SU-DHL-6 (cell line): Measurements from ENCODE around the gene PATL2.

Experiments used
- H2AFZ ChIP-seq: fragments of 200-600 bp; sonication (generic); 2 replicates; pipeline ENCODE4 v1.6.1; 2014; ENCODE audit warnings: low read depth, mild to moderate bottlenecking, moderate library complexity, mixed read lengths, antibody characterized with exemption, low read length; ENCODE audit not compliant: severe bottlenecking
- H3F3A ChIP-seq: fragments of 200-600 bp; shearing (Covaris generic); 2 replicates; pipeline ENCODE4 v1.6.0; 2016; ENCODE audit warnings: antibody characterized with exemption, mild to moderate bottlenecking; ENCODE audit not compliant: insufficient read depth
- H3K27ac ChIP-seq: fragments of 200-600 bp; sonication (generic); 2 replicates; pipeline ENCODE4 v1.5.1; 2016; ENCODE audit warnings: low read depth, mild to moderate bottlenecking, low read length, moderate library complexity, mixed read lengths
- H3K27me3 ChIP-seq: fragments of 200-600 bp; sonication (generic), shearing (Covaris generic); 2 replicates; pipeline ENCODE4 v1.6.0; 2014; ENCODE audit warnings: mild to moderate bottlenecking, low read length
- H3K36me3 ChIP-seq: fragments of 200-600 bp; sonication (generic); 2 replicates; pipeline ENCODE4 v1.6.1; 2014; ENCODE audit warnings: mild to moderate bottlenecking, low read length, mixed read lengths
- H3K4me2 ChIP-seq: fragments of 300-600, 200-600 bp; shearing (Covaris generic), sonication (generic); 2 replicates; pipeline ENCODE4 v1.6.0; 2014; ENCODE audit warnings: low read length, low read depth, mild to moderate bottlenecking; ENCODE audit not compliant: poor library complexity, severe bottlenecking
- H3K4me3 ChIP-seq: fragments of 200-600 bp; sonication (generic); 2 replicates; pipeline ENCODE4 v1.5.1; 2014; ENCODE audit warnings: antibody characterized with exemption, low read length, mild to moderate bottlenecking, mixed read lengths; ENCODE audit not compliant: insufficient read depth, poor library complexity, severe bottlenecking
- H3K79me2 ChIP-seq: fragments of 200-600 bp; sonication (generic); 2 replicates; pipeline ENCODE4 v1.6.1; 2014; ENCODE audit warnings: mild to moderate bottlenecking, low read length, moderate library complexity; ENCODE audit not compliant: insufficient read depth
- H3K9ac ChIP-seq: fragments of 200-600 bp; sonication (generic); 2 replicates; pipeline ENCODE4 v1.7.0; 2014; ENCODE audit warnings: mild to moderate bottlenecking, low read length
- H3K9me2 ChIP-seq: fragments of 200-600 bp; sonication (generic); replicated peaks from 2 replicates; pipeline ENCODE4 v1.6.1; 2014; ENCODE audit warnings: low read length; ENCODE audit not compliant: insufficient read depth
- H3K9me3 ChIP-seq: fragments of 200-600 bp; sonication (generic); 2 replicates; pipeline ENCODE4 v1.6.1; 2014; ENCODE audit warnings: low read length, mixed read lengths; ENCODE audit not compliant: insufficient read depth
- H4K20me1 ChIP-seq: fragments of 200-600 bp; sonication (generic); 2 replicates; pipeline ENCODE4 v1.6.1; 2014; ENCODE audit warnings: low read depth, mild to moderate bottlenecking, antibody characterized with exemption, low read length, moderate library complexity, mixed read lengths
- CTCF ChIP-seq: fragments of 200-600 bp; sonication (generic); IDR thresholded peaks from one replicate; pipeline ENCODE4 v1.5.1; 2017; ENCODE audit warnings: antibody characterized with exemption, mild to moderate bottlenecking, low read length, moderate library complexity; ENCODE audit not compliant: insufficient read depth, poor library complexity, severe bottlenecking
- EZH2phosphoT487 ChIP-seq: fragments of 200-600 bp; sonication (generic), shearing (Covaris generic); conservative IDR thresholded peaks from 2 replicates; pipeline ENCODE4 v1.6.1; 2018; ENCODE audit warnings: mild to moderate bottlenecking, antibody characterized with exemption, low read length, moderate library complexity, mixed read lengths

Gene PATL2

DNA sequence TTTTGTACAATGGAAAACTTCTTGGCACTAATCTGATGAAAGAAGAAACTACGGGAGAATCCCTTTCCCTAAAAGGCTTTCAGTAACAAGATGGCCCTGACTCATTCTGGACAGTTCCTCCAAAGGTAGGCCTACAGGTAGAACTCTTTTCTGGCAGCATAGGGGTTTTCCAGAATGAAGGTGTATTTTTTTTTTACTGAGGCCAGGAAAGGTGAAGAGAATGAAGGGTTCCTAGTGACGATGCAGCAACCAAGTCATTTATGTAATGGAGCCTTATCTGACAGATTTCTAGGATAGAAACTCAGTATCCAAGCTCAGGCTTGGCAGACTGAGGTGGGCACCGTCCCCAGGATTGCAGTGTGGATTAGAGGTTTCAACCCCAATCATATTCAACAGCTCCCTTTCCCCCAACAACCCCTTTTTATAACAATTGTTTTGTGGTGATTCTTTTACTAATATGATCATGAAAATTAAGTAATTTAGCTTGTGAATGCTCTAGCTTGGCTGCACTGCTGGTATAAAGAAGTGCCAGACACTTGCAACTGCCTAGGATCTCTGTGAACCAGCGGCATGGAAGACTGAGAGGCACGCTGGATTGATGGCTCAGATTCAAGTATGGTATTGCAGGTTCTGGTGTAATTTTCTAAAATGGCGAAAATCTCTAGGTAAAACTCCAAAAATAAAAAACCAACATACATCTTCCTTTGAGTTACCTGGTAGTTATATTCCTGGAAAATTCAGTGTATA lies 16.5 kb upstream of the PATL2 start:
- Histone ChIP-seq H3K4me2 (peak overlapping the region; percentile 92), H2AFZ (no peak overlapping the region), H3K27ac (peak overlapping the region; percentile 96), H3K4me3 (no peak overlapping the region), H3K9ac (peak overlapping the region; percentile 71), H3K27me3 (no peaks in the 10 kb centered on the region), H4K20me1 (no peaks in the 10 kb centered on the region), H3K9me2 (no peaks in the 10 kb centered on the region), H3K36me3 (no peaks in the 10 kb centered on the region), H3K79me2 (peaks cover 11% of the 10 kb centered on the region; the same call in 1 of the 2 replicates), H3F3A (peaks cover 53% of the 10 kb centered on the region), H3K9me3 (no peaks in the 10 kb centered on the region)
- TF ChIP-seq CTCF = no peak
- no peak for TF ChIP-seq EZH2phosphoT487

- Histone ChIP-seq H3K9me2 (no peaks in the 10 kb centered on the region), H4K20me1 (no peaks in the 10 kb centered on the region), H3K27ac (peak overlapping the region; percentile 96), H3K27me3 (no peaks in the 10 kb centered on the region), H3K4me2 (peak overlapping the region; percentile 92), H3K9ac (peak overlapping the region; percentile 71), H3K36me3 (no peaks in the 10 kb centered on the region), H3K79me2 (peaks cover 11% of the 10 kb centered on the region; the same call in 1 of the 2 replicates), H3F3A (peaks cover 61% of the 10 kb centered on the region), H3K9me3 (no peaks in the 10 kb centered on the region), H2AFZ (no peak overlapping the region), H3K4me3 (peak overlapping the region; percentile 55)
- no peak for TF ChIP-seq CTCF
- TF ChIP-seq EZH2phosphoT487 = no peak
These were observed 15.7 kb upstream of the PATL2 start for GRCh38 chr15:44726568-44727484.

DNA sequence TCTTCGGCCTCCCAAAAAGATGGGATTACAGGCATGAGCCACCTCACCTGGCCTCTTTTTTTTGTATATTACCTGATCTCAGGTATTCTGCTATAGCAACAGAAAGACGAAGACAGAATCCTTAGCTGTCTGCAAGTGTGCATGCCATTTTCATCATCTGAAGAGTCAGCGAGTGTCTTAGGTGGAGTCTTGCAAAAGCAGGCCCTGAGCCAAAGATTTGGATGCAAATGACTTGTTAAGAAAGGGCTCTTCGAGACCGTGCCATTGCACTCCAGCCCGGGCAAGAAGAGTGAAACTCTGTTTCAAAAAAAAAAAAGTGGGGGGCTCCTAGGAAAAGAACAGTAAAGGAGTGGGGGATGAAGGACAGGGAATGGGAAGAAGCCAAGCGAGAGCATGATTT lies 15.0 kb upstream of the PATL2 start:
- TF ChIP-seq EZH2phosphoT487 = no peak
- no peak for TF ChIP-seq CTCF
- H3K36me3 ChIP-seq = no peaks in the 10 kb centered on the region
- H2AFZ ChIP-seq = no peak overlapping the region
- peaks cover 11% of the 10 kb centered on the region; the same call in 1 of the 2 replicates for H3K79me2 ChIP-seq
- H3K4me3 ChIP-seq = peak overlapping the region; percentile 55
- peaks cover 64% of the 10 kb centered on the region for H3F3A ChIP-seq
- H3K27ac ChIP-seq = peak overlapping the region; percentile 96
- H3K27me3 ChIP-seq = no peaks in the 10 kb centered on the region
- H4K20me1 ChIP-seq = no peaks in the 10 kb centered on the region
- H3K9me3 ChIP-seq = no peaks in the 10 kb centered on the region
- peak overlapping the region; percentile 71 for H3K9ac ChIP-seq
- peak overlapping the region; percentile 92 for H3K4me2 ChIP-seq
- H3K9me2 ChIP-seq = no peaks in the 10 kb centered on the region
